Stimulated activated naive CD8-positive, alpha-beta T cell treated with anti-CD3 and anti-CD28 coated beads, Interleukin-15, Interleukin-2, amounts not matched to agents 100 U/mL and 50 U/mL, for 24 hours (primary cell): Measurements from ENCODE around the gene CD55.
A peak's percentile ranks its signal among the peaks of the same experiment; 100 is the strongest.

ENCODE experiments used
- ATAC-seq: fragments of 150-1000 bp; cut with Tn5 transposase; one replicate; pipeline ENCODE4 v1.10.0; 2021
- DNase-seq: peaks from one replicate; pipeline ENCODE4 v3.0.0; 2021

Gene CD55

DNA sequence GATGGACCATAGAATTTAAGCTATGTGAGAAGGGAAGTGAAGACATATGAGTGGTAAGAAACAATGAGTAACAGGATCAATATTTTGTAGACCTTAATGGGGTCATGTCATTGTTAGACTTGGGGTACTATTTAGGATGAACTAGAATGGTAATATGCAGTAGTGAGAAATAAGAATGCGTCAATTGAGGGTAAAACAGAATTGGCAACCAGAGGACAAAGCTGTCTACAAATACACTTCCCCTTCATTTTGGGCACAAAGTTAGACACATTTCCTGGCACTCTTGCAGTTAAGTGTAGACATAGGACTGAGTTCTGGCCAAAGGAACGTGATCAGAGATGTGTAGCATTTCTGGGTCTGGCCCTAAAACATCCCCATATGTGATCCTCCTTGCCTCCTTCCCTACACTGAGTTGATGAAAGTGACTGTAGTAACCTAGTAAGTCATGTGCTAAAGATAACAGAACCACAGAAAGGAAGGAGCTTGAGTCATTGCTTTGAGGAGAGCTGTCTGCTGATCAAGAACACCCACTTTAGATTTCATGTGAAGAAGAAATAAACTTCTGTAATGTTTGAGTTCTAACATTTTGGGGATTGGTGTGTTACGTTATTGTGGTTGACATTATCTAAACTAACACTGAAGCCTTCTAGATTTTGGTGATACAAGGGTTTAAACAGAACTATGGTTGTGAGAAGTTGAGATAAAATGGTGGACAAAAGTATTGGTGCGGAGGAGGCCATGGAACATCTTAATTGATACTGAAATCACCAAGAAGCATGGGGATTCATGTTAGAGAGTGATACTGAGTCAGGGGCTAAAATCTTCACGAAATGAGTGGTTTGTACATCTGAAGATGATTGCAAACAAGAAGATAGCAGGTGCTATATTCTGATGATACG lies 41.7 kb downstream of the CD55 start:
- ATAC-seq (peak; percentile 95), DNase-seq (no peak)

DNA sequence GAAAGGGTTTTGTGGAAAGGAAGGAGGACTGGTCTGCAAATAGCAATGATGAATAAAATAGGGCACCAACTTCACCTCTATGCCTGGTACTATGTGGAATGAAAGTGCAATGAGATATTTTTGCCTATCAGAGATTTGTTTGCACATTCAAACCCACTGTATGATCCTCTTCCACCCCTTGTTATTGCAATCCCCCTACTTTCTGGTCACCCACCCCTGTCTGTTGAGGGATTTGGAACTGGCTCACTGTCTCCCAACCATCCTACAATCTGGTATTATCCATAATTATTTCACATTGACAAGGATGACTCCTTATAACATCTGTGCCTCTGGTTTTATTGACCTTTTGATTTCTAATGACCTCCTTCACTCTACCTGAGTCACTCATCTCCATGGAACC lies 42.4 kb downstream of the CD55 start:
- peak; percentile 1 for ATAC-seq

DNA sequence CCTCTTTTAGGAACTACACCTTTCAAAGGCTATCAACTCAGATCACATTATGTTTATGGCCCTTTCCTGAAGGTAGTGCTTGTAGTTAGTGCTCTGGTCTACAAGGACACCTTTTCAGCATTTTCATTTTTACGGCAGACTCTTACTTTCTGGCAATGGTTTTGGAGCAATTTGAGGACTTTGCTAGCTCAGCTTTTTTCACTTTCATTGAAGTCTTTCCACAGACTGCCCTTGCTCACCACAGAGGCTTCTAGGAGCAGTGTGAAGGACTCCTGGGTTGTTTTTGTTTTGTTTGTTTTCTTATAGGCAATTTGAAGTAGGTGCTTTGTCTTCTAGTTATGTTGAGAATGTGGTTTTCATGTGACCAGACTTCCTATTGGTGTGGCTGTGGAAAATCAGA lies 43.1 kb downstream of the CD55 start:
- no peak for DNase-seq
- no peak for ATAC-seq

More for the DNA sequence above, 42.4 kb downstream of the CD55 start:
- no peak for DNase-seq

- ATAC-seq = no peak
- DNase-seq = no peak
Observed at GRCh38 chr1:207365063-207365462, 43.6 kb downstream of the CD55 start.

GRCh38 chr1:207366022-207366421 lies 44.5 kb downstream of the CD55 start:
- ATAC-seq (no peak), DNase-seq (no peak)

- DNase-seq (no peak), ATAC-seq (no peak)
Observed at GRCh38 chr1:207388721-207389120, 67.2 kb downstream of the CD55 start.

DNA sequence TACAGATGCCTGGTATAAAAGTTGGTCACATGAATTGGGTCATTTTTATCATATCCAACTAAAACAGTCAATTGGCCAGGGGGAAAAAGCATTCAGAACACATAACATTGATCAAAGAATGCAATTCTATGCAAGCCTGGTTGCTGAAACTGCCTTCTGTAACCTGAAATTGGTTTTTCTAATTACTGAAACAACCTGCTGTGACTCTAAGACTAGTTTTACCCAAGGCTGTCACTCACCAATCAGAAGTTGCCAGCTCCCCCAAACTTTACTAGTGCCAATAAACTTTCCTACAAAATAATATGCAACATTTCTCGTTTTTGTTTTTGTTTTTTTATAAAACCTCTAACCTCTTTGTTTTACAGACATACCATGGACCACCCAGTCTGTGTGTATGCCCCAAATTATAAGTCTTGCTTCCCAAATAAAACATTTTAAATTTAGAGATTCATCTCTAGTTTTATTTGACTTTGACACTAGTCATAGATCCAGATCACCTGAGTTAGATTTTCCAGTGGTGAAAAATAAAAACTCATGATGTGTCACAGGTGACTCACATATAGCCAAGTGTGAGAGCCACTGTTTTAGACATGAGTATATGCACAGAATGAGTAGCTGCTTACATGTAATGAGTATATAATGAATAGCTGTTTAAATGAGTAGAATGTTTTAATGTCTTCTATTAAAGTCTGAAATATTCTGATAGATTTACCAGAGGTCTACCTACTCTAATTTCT lies 68.4 kb downstream of the CD55 start:
- ATAC-seq = peak; percentile 100
- DNase-seq = no peak

DNA sequence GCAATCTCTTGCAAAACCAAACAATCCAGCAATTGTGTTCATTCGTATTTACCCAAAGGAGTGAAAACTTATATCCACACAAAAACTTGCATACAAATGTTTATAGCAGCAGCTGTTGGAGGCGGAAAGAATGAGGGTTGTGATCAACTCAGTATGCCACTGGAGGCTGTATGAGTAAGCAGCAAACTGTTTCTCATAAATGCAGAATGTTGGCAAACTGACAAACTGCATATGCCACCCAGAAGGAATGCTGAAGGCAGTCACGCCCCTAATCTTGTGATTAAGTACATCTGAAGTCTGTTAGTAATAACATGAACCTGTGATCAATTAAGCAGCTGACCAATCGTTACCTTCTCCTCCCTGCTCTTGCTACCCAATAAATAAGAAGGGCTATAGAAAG lies 72.1 kb downstream of the CD55 start:
- no peak for DNase-seq
- no peak for ATAC-seq

- ATAC-seq = no peak
Observed at GRCh38 chr1:207396168-207396746, 74.8 kb downstream of the CD55 start.

GRCh38 chr1:207397525-207397926 lies 76.0 kb downstream of the CD55 start:
- DNase-seq = no peak
- ATAC-seq = peak; percentile 61

More at GRCh38 chr1:207396168-207396746, 74.8 kb downstream of the CD55 start:
- DNase-seq = no peak

DNA sequence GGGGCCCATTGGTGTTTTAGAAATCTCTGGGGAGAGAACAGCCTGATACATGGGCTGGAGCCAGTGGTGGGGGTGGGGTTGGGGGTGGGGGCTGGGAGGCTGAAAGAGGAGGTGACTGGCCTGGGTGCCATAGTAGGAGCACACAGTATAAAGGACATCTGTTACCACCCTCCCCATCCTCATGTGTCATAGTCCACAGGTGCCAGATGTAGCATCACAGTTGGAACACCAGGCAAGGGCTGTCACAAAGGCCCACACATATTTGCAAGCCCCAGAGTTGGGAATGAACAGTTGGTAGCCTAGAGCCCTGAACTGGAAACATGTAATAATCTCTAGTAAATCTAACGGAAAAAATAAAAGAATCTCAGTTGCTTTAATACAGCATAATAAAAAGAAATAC lies 77.5 kb downstream of the CD55 start:
- ATAC-seq (no peak), DNase-seq (no peak)

DNA sequence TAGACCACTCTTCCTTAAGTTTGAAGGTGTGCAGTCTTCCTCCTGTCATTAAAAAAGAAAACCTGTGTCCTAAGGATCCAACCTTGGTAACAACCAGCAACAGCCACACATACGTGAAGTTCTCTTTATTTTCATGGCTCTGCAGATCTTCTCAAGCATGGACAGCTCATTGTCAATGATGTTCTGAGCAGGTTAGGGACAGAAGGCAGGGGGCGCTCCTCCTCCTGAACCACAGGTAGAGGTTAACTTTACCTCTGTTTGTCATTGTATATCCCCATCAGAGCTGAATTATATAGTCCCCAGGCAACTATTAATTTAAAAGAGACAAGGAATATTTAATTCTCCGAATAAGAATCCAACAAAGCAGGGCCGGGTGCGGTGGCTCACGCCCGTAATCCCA lies 80.1 kb downstream of the CD55 start:
- no peak for DNase-seq
- no peak for ATAC-seq

DNA sequence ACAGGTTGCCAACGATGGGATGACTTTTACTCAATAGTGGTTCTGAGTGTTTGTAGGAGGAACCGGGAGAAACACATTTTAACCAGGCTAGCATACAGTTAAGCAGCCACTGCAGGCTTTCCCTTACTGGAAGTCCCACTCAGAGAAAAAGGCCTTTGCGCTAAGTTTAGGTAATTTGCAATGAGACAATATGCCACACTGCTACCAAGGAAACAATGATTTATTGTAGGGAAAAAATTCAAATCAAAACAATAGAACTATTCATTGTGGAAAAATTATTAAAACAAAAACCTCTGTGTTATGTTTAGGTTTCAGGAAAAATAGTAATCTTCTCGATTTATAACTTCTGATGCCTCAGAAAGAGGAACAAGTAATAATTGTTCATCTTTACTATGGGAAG lies 81.3 kb downstream of the CD55 start:
- ATAC-seq (no peak), DNase-seq (no peak)

- DNase-seq = no peak
- ATAC-seq = peak; percentile 71
Observed at GRCh38 chr1:207404849-207405525, 83.5 kb downstream of the CD55 start.

- ATAC-seq = no peak
- no peak for DNase-seq
Observed at GRCh38 chr1:207405814-207406213, 84.3 kb downstream of the CD55 start.

DNA sequence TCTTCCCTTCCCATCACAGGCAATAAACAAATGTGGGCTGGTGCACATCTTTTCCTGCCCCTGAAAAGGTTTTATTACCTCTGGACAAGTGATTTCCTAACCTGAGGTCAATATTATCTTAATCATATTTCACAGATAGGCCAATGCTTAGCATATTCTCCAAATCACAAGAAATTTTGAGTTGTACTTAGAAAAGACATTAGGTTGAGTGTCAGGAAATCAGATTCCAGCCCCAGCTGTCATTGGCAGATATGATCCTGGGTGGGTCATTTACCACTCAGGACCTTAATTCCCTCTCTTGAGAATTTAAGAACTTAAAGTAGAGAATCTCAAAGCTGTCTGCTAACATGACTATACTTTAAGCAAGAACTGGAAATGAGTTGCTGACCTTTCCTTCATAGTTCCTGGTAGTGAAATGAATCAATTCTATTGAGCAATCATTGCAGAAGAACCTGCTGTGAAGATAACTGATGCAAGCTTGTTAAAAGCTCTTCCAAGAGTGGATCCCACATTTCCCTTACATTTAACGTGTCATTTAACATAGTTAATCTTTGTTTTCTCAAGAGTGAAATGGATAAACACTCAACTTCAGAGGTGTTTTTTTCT lies 86.3 kb downstream of the CD55 start:
- peak; percentile 29 for ATAC-seq
- no peak for DNase-seq
